Fibroblast of skin of back (primary cell): ENCODE data around the gene ISLR2. TPM values are rescaled to one million over a fixed set of nuclear protein-coding genes. Genes with fewer than 3 reads are reported as not detected.
"Not testable (repeated sequence)": the region's sequence is repeated elsewhere in the genome, so short reads cannot be mapped to it uniquely, and the experiment has no call there.

ENCODE experiments used
- DNase-seq: peaks from one replicate; pipeline ENCODE4 v3.0.0-alpha.2; 2013
- polyA plus RNA-seq, 2 experiments: library from polyadenylated mRNA; unstranded; fragments of 120-200 nt; gene quantifications; one replicate each; pipeline ENCODE4 v1.2.1, GENCODE V29; 2013; ENCODE audit not compliant: insufficient read length in 2 of 2

ISLR2 gene, protein sequence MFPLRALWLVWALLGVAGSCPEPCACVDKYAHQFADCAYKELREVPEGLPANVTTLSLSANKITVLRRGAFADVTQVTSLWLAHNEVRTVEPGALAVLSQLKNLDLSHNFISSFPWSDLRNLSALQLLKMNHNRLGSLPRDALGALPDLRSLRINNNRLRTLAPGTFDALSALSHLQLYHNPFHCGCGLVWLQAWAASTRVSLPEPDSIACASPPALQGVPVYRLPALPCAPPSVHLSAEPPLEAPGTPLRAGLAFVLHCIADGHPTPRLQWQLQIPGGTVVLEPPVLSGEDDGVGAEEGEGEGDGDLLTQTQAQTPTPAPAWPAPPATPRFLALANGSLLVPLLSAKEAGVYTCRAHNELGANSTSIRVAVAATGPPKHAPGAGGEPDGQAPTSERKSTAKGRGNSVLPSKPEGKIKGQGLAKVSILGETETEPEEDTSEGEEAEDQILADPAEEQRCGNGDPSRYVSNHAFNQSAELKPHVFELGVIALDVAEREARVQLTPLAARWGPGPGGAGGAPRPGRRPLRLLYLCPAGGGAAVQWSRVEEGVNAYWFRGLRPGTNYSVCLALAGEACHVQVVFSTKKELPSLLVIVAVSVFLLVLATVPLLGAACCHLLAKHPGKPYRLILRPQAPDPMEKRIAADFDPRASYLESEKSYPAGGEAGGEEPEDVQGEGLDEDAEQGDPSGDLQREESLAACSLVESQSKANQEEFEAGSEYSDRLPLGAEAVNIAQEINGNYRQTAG
- 0.26 TPM for polyA plus RNA-seq (2013, experiment 1 of 2; ENCODE audit: insufficient read length)
- not detected for polyA plus RNA-seq (2013, experiment 2 of 2; ENCODE audit: insufficient read length)

DNA sequence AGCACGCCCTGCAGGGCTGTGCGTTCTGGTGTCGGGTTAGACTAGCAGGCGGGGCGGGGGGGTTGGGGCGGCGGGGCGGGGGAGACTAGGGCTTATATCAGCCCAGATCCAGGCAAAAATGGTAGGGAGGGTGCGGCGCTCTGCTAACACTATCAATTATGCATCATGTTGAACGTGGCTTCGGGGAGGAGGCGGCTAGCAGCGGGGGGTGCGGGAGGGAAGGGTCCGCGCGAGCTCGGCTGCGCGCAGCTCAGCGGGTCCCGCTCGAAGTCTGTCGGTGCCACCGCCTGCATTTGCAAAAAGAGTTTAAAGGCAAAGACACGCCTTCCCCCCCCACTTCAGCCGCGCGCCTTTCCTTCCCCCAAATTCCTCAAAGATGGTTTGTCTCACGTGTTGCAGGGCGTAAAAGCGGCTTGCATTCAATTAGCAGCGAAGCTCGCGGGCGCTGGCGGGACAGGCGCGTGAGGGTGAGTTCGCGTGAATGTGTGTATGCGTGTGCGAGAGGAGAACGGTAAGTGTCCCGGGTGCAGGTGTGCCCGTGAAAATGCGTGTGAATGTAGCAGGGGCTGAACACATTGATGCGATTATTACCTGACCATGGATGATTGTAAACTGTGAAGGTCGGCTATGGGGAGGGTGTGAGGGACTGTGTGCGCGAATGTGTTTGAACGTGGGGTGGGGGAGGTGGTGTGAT lies at the start of gene ISLR2:
TSS of gene ISLR2 (plus strand) at position 432 of the 694 bp plus-strand sequence. CDS start 2,169 bp downstream, outside the sequence.
- DNase-seq = peak; percentile 13

DNA sequence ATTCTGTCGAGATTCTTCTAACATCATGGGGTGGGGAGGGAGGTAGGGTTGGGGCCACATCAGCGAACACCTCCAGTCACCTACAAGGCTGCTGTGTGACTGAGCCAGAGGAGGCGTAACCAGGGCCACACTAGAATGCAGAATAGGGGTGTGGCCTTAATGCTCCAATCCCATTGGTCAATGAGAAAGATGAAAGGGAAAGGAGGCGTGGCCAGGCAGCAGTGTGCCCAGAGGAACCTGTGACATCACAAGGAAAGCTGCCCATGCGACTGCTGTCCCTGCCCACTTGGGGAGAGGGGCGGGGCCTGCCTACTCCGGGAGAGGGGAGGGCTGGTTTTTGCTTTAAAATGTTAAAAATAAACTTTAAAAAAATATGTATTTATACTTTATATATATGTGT lies 47.9 kb upstream of the ISLR2 start, which contains the start of gene GOLGA6A:
TSS of gene GOLGA6A (minus strand) at position 101 of the 400 bp plus-strand sequence. CDS start at position 60, 41 bp downstream.
- DNase-seq = not testable (repeated sequence)

DNA sequence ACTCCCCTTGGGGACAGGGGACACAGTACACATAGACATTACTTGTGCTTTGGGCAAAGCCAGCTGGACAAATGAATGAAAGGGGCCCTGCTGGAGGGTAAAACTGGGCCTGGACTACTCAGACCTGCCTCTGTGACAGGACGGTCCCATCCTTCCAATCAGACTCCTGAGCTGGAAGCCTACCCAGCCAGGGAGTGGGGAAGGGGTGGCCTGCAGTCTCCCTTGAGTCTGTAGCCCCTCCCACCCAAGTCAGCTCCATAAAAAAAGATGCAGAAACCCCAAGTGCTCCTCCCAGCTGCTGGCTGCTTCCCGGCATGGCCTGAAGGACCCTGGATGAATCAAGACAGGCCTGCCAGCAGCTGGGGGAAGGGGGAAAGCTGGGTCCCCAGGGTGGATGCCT lies 35.8 kb upstream of the ISLR2 start:
- not testable (repeated sequence) for DNase-seq

DNA sequence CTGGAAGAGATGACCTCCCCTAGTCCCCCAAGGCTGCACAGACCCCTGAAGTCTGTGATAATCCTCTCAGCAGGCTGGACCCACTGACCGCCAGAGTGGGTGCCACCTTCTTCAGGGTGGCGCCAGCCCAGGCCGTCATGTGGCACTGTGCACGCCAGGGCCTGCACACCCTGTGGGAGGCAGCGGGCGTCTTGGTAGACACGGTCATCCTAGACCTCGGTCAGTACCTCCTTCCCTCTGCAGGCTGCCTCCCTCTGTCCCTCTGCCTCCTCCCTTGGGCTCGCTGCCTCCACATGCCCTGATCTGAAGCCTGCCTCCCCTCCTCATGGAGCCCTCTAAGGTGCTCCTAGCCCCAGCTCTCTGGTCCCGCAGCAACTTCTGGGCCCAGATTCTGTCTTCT lies 34.8 kb upstream of the ISLR2 start:
- not testable (repeated sequence) for DNase-seq

DNA sequence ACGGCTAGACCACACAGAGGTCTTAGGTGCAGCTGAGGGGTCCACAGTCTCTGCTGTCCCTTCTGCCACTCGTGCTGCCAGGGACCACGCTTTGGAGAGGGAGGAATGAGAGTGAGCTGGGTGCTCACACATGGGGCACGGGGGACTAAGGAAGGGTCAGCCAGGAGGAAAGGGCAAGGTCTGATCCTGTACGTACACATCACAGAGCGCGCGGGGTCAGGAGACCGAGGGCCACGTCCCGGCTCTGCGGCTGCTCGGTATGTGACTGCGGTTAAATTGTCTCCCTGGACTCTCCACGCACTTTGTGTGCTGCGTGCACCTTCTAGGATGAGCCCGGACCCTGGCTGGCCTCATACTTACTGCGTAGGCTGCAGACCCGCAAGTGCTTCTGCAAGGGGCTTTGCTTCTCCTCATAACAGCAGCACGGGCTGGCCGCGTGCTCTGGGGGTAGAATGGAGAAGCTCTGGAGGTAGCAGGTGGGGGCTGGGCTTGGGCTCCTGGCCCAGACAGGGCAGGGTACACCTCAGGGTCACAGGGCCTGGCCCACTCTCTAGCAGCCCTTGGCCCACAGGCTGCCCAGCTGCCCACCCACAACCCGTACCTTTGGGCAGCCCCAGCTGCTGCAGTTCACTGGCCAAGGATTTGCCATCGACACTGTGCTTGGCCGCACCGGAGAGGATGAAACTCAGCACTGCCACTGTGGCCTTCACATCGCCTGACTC lies 33.5 kb upstream of the ISLR2 start:
- not testable (repeated sequence) for DNase-seq

DNA sequence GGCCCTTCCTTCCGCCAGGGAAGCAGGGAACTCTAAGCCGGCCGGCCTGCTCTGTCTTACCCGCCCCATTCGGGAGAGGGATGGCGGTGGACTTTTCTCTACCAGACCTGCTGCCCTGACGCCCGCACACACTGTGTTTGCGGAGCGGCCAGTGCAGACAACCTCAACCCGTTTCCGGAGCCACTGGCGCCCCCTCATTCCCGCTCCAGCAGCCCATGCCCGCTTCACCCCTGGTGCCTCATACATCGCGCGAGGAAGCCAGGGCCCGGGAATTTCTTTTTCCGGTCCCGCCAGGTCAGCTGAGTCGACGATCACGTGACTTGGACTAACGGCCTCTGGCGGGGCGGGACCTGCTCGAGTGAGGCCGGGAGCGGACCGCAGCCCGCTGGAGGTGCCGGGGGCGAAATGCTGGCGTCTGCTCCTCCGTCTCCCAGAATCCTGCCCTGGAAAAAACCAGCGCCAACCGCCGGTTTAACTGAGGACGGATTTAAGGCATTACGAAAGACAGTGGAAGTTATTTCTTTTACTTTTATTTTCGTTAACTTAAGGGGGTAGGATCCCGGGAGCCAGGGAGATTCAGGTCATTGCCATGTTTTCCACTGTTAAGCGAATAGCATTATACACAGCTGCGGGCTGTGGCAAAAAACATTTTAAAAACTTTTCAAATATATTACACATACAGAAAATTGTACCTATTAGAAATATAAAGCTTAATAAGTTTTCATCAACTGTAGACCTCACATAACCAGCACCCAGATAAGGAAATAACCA lies 30.2 kb upstream of the ISLR2 start:
- peak; percentile 93 for DNase-seq

DNA sequence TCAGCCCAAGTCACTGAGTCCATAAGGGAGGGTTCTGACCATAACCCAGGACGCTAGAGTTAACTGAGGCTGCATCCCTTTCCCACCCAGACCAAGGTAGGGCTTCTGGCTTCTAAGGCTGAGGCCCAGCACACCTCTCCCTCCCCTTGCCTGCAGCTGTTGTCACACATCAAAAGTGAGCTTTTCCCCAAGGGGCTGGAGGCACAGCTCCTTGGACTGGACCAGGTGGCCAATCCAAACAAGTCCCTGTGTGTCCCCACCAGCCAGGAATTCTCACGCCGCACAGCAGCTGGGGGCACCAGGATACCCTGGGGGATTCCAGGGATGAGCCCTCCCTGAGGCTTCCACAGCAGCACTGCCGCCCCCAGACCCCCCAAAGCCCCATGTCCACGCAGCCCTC lies 22.3 kb upstream of the ISLR2 start:
- DNase-seq = no peak

DNA sequence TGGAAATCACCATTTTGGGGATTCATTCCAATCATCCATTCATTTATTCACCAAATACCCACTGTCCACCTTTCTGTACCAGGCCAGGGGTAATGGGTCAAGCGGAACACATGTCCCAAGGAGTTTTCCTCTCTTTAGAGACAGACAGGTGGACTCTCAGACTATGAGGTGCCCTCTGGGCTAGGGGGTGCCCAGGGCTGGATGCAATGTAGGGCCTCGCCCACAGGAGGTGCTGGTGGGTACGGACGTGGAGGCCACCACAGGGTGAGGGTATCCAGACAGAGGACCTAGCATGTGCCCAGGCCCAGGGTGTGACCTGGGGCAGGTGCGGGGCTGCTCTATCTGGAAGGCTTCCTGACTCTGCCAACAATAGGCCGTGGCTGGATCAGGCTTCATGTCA lies 21.8 kb upstream of the ISLR2 start:
- DNase-seq = not testable (repeated sequence)

DNA sequence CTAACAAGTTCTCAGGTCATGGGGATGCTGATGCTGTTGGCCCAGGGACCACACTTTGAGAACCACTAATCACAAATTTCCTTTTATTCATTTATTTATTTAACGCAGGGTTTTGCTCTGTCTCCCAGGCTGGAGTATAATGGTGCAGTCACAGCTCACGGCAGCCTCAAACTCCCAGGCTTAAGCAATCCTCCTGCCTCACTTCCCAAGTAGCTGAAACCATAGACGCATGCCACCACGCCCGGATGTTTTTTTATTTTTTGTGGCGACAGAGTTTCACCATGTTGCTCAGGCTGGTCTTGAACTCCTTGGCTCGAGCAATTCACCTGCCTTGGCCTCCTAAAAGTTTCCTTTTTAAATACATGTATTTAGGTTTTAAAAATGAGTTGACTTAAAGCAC lies 20.7 kb upstream of the ISLR2 start:
- DNase-seq = no peak

DNA sequence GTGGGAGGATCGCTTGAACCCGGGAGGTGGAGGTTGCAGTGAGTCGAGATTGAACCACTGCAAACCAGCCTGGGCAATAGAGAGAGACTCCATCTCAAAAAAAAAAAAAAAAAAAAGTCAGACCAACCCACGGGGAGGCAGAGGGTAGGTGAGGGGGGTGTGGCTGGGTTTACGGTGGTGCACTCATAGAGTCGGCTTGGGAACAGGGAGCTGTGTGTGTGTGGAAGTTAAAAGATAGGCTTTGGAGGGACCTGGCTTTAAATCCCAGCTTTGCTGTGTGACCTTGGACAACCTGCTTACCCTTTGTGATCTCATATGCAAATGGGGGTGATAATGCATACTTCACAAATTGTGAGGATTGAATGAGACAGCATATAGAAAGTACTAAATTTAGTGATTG lies 10.0 kb upstream of the ISLR2 start:
- DNase-seq = no peak

DNA sequence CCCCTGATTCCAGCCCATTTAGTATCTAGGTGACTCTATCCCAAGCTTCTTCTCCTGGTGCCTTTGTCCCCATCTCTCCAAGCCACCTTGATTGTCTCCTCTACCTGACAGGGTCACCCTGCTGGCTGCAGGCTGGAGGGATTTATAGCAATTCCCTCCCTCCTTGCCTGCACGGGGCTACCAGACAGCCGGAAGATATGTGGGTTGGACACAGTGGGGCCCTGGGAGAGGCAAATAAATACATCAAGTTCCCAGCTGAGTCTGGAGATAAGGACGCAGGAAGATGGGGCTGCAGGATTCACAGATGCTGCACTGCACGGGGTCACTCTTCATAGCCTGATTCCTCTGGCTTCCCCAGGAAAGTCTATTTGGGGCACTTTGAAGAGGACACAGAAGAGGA lies 9.3 kb upstream of the ISLR2 start:
- no peak for DNase-seq

DNA sequence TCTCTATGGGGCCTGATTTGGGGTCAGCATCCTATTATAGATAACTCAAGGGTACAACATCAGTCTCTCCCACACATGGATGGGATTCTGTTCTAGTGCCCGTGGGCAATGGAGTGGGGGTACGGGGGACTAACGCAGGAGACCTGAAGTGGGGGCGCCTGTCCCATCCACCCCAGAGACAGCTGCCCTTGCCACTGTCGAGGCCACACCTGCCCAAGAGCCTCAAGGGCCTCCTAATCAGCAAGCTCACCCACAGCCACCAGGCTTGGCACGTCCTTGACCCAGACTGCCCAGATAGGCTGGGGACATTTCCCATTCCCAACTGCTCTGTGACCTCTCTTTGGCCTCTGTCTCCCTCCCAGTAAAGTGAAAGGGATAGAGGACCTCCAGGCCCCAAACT lies 8.5 kb upstream of the ISLR2 start:
- DNase-seq = no peak

DNA sequence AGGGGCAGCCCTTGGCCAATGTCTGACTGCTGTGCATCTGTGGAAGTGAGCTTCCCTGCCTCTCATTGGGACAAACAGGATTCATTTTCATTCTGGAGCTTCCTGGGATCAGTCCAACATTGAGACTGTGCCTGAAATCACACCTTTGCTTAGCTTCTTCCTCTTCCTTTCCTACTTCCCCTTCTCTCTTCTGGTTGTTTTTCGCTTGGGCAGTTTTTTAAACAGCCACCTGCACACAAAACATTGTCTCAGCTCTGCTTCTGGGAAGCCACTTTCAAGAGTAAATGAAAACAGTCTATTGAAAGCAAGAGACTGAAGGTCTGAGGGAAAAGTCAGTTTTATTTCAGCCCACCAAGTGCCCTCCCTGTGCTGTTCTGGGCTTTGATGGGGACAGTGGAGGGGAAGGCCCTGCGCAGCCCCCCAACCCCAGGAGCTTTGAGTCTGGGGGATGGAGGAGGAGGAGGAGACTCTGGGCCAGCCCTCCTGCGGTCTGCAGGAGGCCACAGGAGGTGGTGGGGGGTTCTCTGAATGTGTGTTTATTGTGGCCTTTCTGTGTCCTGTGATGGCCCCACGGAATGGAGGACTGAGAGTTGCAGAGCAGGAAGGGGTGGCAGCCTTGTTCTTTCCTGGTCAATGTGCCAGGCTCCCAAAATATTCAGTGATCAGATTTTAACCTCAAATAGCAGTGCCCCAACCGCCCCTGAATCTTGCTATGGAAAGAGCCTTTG lies 7.8 kb upstream of the ISLR2 start:
- DNase-seq = no peak

DNA sequence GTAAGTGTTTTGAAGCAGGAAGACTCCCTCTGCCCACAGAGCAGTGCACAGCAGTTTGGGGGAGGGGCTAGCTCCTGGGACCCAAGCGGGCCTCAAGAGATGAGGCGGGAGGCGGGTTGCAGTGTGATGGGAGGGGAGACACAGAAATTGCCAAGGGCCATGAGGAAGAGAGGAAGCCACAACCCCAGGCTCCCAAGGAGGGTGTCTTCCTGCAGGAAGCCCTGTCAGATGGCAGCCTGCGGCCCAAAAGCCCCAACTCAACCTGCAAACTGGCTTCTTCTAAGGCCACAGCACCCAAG lies 7.3 kb upstream of the ISLR2 start:
- no peak for DNase-seq

DNA sequence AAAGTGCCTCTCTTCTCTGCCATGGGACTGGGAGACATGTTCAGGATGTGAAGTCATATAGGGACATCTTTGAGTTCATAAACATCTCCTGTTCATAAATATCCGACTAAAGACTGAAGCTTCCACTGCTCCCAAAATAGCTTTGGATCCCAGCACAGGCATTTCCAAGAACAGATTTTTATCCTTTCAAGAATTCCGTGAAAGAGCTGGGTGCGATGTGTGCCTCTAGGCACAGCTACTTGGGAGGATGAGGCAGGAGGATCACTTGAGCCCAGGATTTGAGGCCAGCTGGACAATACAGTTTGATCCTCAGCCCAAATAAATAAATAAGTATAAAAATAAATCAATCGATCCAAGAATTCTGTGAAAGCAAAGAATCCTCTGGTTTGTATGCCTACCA lies 6.7 kb upstream of the ISLR2 start:
- DNase-seq = no peak

DNA sequence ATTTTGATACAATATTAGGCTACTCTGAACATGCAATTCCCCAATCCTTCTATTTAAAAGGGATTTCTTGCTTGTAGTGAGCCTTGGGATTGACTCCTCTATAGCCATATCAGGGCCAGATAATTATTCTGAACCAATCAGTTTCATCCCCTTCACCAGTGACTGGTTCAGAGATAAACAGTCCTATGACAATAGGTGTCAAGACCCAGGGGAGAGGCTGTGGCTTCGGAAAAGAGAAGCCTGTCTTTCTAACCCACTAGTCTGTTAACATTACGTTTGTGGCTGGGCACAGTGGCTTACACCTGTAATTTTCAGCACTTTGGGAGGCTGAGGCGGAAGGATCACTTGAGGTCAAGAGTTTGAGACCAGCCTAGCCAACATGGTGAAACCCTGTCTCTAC lies 6.2 kb upstream of the ISLR2 start:
- no peak for DNase-seq

DNA sequence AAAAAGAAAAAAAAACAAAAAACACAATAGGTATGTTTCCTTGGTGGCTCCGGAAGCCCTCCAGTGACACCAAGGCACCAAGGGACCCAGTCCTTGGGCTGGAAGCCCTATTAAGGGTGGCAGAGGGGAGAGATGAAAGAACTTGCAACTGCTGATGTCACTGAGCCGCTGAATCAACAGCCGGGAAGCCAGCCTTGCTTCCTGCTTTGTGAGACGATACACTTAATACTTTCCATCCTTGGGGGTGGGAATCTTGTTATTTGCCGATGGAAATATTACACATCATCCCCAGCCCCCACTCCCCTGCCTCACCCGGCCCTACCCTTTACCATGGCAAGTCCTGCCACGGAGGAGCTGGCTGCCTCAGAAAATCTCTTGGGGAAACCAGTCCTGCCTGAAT lies 5.6 kb upstream of the ISLR2 start:
- DNase-seq = peak; percentile 20

DNA sequence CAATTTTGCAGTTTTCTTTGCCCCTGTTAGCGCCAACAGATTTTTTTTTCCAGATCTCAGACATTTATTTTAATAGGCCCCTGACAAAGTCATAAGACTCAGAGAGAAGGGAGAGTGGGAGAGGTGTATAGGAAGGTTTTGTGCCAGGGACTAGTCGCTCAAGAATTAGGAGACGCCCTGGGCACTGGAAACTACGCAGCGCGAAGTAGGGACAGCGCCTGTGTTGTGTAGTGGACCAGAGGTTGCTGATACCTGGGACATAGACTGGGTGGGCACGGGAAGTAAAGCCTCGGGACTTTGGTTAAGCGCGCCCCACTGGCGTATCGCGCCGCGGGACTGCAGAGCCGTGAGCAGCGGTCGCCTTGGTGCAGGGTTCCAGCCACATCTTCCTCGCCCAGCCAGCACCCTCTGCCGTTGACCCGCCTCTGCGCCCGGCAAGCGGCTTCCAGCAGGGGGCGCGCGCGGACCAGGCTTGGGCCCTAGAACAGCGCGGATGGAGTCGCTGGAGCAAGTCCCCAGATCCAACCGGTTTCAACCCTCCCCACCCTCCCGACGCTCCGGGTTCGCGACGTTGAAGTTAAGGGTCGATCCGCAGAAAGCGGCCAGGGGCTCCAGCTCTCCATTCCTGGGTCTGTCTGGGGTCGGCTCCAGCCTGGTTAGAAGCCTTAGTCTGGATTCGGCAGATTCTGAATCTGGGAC lies 3.0 kb upstream of the ISLR2 start:
- peak; percentile 81 for DNase-seq

DNA sequence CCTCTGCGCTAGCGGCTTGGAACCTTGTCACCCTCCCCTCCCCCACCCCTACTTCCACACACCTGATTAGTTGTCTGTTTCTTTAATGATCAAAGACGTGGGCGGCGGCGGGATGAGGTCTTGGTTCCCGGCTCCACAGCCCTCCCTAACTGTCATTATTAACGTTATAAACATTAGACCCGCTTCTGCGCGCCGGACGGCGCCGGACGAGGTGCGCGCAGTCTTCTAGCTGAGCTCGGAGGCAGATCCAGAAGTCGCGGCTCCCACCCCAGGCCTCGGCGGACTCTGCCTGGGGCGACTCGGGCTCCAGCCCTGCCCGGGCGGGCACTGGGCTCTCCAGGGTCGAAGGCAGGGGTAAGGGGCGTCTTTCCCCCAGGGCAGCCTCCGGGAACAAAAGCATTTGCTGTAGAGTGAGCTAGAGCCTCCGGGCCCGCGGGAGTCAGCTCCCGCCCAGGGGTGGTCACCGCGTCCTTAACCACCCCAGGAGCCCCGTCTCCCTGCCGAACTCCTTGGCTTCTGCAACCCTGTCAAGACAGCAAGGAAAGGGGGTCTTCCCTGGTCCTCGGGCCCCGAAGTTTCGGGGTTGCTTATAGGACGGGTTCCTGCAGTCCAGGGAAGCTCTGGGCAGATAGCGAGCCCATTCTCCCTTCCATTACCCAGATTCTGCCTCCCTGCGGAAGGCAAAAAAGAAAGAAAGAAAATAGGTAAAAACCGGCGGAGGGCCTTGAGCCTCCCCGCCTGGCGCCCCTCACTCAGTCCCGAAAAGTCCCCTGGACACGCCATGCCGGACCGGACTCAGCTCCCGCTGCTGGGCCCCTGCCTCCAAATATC lies 2.2 kb upstream of the ISLR2 start:
- DNase-seq = no peak
